K562 (cell line): ENCODE measurements around the gene METTL23. TPM values are rescaled to one million over a fixed set of nuclear protein-coding genes. Genes with fewer than 3 reads are reported as not detected.
A peak's percentile ranks its signal among the peaks of the same experiment; 100 is the strongest.

Source experiments
- BCOR ChIP-seq: fragments of 450-650 bp; IDR thresholded peaks from 2 replicates; pipeline ENCODE4 v1.6.1; 2016
- CC2D1A ChIP-seq: fragments of 450-650 bp; IDR thresholded peaks from 2 replicates; pipeline ENCODE4 v1.6.1; 2017; ENCODE audit warnings: mild to moderate bottlenecking
- CREB5 ChIP-seq: fragments of 250-450 bp; sonication (Bioruptor Pico); IDR thresholded peaks from 2 replicates; pipeline ENCODE4 v1.5.0; 2020; ENCODE audit warnings: mild to moderate bottlenecking
- CTCF ChIP-seq, 3 experiments: IDR thresholded peaks in 2 of 3; conservative IDR thresholded peaks in 1 of 3; 2 replicates each; pipeline ENCODE4 v1.5.1; 2011 to 2012; ENCODE audit warnings: low read length in 3 of 3, mild to moderate bottlenecking in 3 of 3, control low read depth in 2 of 3, improper control_type of control experiment in 1 of 3, inconsistent platforms in 1 of 3, low read depth in 1 of 3, mixed read lengths in 1 of 3, moderate library complexity in 1 of 3; ENCODE audit not compliant: insufficient read depth in 2 of 3
- FOXP4 ChIP-seq: sonication (generic); formaldehyde crosslinking; IDR thresholded peaks from 2 replicates; pipeline ENCODE4 v1.8.0; 2022; ENCODE audit warnings: mild to moderate bottlenecking, missing genetic modification reagents, borderline replicate concordance
- HCFC1 ChIP-seq: IDR thresholded peaks from 2 replicates; pipeline ENCODE4 v1.6.1; 2012; ENCODE audit warnings: low read depth, low read length, improper control_type of control experiment
- HMBOX1 ChIP-seq: sonication (generic); IDR thresholded peaks from 2 replicates; pipeline ENCODE4 v1.6.1; 2016
- KAT8 ChIP-seq: fragments of 450-650 bp; IDR thresholded peaks from 2 replicates; pipeline ENCODE4 v1.6.1; 2016; ENCODE audit warnings: low read depth, mild to moderate bottlenecking
- KLF6 ChIP-seq: fragments of 250-450 bp; sonication (Bioruptor Pico); IDR thresholded peaks from 2 replicates; pipeline ENCODE4 v1.4.0; 2020; ENCODE audit warnings: mild to moderate bottlenecking, moderate library complexity, borderline replicate concordance
- NFIX ChIP-seq: fragments of 250-450 bp; sonication (Bioruptor Pico); IDR thresholded peaks from 2 replicates; pipeline ENCODE4 v1.4.0; 2020; ENCODE audit warnings: low read depth, mild to moderate bottlenecking, moderate library complexity
- PKNOX1 ChIP-seq: fragments of 450-650 bp; IDR thresholded peaks from 2 replicates; pipeline ENCODE4 v1.6.1; 2016
- THRAP3 ChIP-seq: fragments of 450-650 bp; IDR thresholded peaks from 2 replicates; pipeline ENCODE4 v1.6.1; 2016; ENCODE audit warnings: mild to moderate bottlenecking, inconsistent platforms, borderline replicate concordance
- ZFP91 ChIP-seq: sonication (generic); formaldehyde crosslinking; IDR thresholded peaks from 2 replicates; pipeline ENCODE4 v1.8.0; 2022; ENCODE audit warnings: mild to moderate bottlenecking, missing genetic modification reagents
- ZNF740 ChIP-seq, 3 experiments: fragments of 200-800 bp in 1 of 3; sonication (Bioruptor generic) in 1 of 3; sonication (generic) in 1 of 3; formaldehyde crosslinking in 1 of 3; IDR thresholded peaks; 2 replicates each; pipeline versions ENCODE4 v1.6.1 to v1.8.0; 2016 to 2022; ENCODE audit warnings: mild to moderate bottlenecking in 2 of 3, missing compliant biosample characterization in 2 of 3, missing genetic modification characterization in 2 of 3, missing genetic modification reagents in 1 of 3
- polyA plus RNA-seq, 8 experiments: library from polyadenylated mRNA; depleted of rRNA in 4 of 8; stranded (reverse) in 5 of 8; unstranded in 3 of 8; fragments of >200 nt; fragmentation: Nextera tagmentation in 2 of 8; fragmentation: Illumina TruSeq in 1 of 8; extraction: Ambion mirVana in 2 of 8; extraction: Trizol in 1 of 8; gene quantifications; 2 replicates each; pipeline versions ENCODE4 v1.2.1 to v1.2.3, GENCODE V29; 2011 to 2014; ENCODE audit warnings: inconsistent platforms in 1 of 8, missing spikeins in 1 of 8
- total RNA-seq, 7 experiments: library from RNA; depleted of rRNA in 6 of 7; stranded (reverse); fragments of >200 nt in 6 of 7; fragmentation: Illumina TruSeq in 2 of 7; extraction: Trizol in 2 of 7; gene quantifications; 2 replicates each; pipeline versions ENCODE4 v1.2.1 to v1.2.3, GENCODE V29; 2011 to 2021; ENCODE audit warnings: low replicate concordance in 1 of 7

Gene METTL23
- total and polyA plus RNA-seq, 9 of the 15 experiments (the other 6 are each of a cell fraction or from before 2014, with no cell fraction given) = 29.4 to 67.3 (median 41.6) TPM

- TF ChIP-seq FOXP4 (CRISPR knock-in tag) (peak; percentile 93), KAT8 (peak; percentile 86), ZFP91 (CRISPR knock-in tag) (peak; percentile 54; the same call in 1 of the 2 replicates), NFIX (CRISPR knock-in tag) (no peak), HMBOX1 (no peak), CC2D1A (no peak; the same call in 1 of the 2 replicates), PKNOX1 (no peak; the same call in 1 of the 2 replicates), HCFC1 (peak; percentile 67), BCOR (peak; percentile 56; the same call in 1 of the 2 replicates), KLF6 (CRISPR knock-in tag) (no peak), ZNF740 (CRISPR knock-in tag; IDR thresholded peaks at IDR 0.05) (no peak), ZNF740 (tag; IDR thresholded peaks at IDR 0.05) (no peak), THRAP3 (no peak), CTCF (IDR thresholded peaks at IDR 0.05 in 2 of 3, conservative IDR thresholded peaks at IDR 0.05 in 1 of 3; ENCODE audit: insufficient read depth in 2 of 3, low read depth in 1 of 3, low read length in 3 of 3) (0 out of 6 replicates have a peak, but pooled peaks of 1 of the 3 experiments have one; percentile 3), CREB5 (CRISPR knock-in tag) (peak; percentile 48; the same call in 1 of the 2 replicates)
Observed at GRCh38 chr17:76737082-76737675, 10.5 kb downstream of the METTL23 start, which contains the start of gene SRSF2 (continued).
